Right lobe of liver (tissue), 6 donors: Measurements from ENCODE around the gene KIAA1586. TPM values are rescaled to one million over a fixed set of nuclear protein-coding genes. Genes with fewer than 3 reads are reported as not detected.
A peak's percentile ranks its signal among the peaks of the same experiment; 100 is the strongest.
"Not testable (repeated sequence)": the region's sequence is repeated elsewhere in the genome, so short reads cannot be mapped to it uniquely, and the experiment has no call there.

Experiments used
- ATAC-seq, 4 donors: fragments of 200-7000 bp; cut with Tn5 transposase; one replicate each; pipeline ENCODE4 v1.9.1; 2020; ENCODE audit warnings: mild to moderate bottlenecking in 4 of 4, moderate library complexity in 4 of 4
- DNase-seq, 3 donors: peaks; one replicate each; pipeline ENCODE4 v3.0.0-alpha.2; 2020
- H3K27ac ChIP-seq, 3 donors: fragments of 200-600 bp; one replicate each; pipeline ENCODE4 v1.8.0; 2022
- H3K27me3 ChIP-seq, 2 donors: fragments of 200-600 bp; one replicate each; pipeline ENCODE4 v1.8.0; 2022
- H3K36me3 ChIP-seq, 4 donors: fragments of 200-600 bp; sonication (generic) in 1 of 4; one replicate each; pipeline versions ENCODE4 v1.5.1 to v1.8.0; 2017 to 2022; ENCODE audit warnings: control low read depth in 1 of 4
- H3K4me1 ChIP-seq, 4 donors: fragments of 200-600 bp; sonication (generic) in 1 of 4; one replicate each; pipeline versions ENCODE4 v1.5.1 to v1.8.0; 2017 to 2022; ENCODE audit warnings: control low read depth in 1 of 4
- H3K4me3 ChIP-seq, 3 donors: fragments of 200-600 bp; one replicate each; pipeline ENCODE4 v1.8.0; 2022
- H3K9me3 ChIP-seq, 4 donors: fragments of 200-600 bp; sonication (generic) in 1 of 4; one replicate each; pipeline versions ENCODE4 v1.5.1 to v1.8.0; 2017 to 2022; ENCODE audit warnings: control low read depth in 1 of 4
- CTCF ChIP-seq, 4 donors: fragments of 200-600 bp in 3 of 4; fragments of 450-650 bp in 1 of 4; IDR thresholded peaks; one replicate each; pipeline versions ENCODE4 v1.5.1 to v1.8.0; 2016 to 2022; ENCODE audit warnings: antibody characterized with exemption in 4 of 4, mild to moderate bottlenecking in 2 of 4
- POLR2A ChIP-seq: fragments of 450-650 bp; IDR thresholded peaks from one replicate; pipeline ENCODE4 v1.6.1; 2017; ENCODE audit warnings: antibody characterized with exemption, mild to moderate bottlenecking
- WGBS: methylation state at CpG from one replicate; pipeline ENCODE4 v1.1.6; 2018; ENCODE audit warnings: low coverage, low lambda C conversion rate; ENCODE audit not compliant: insufficient coverage; ENCODE audit errors: missing lambda C conversion rate; 5-methylcytosine and 5-hydroxymethylcytosine counted together
- intact Hi-C, 2 donors: fragments of 100-400 bp; cut with DNase I; formaldehyde crosslinking; loops; one replicate each; pipeline versions ENCODE4 v1.11.2 to v1.14.1; 2022
- long read RNA-seq: library from polyadenylated mRNA; unstranded; transcript quantifications from one replicate; pipeline ENCODE4 v2.0.0, GENCODE V29; 2019
- total RNA-seq, 6 experiments: library from RNA; depleted of rRNA in 2 of 6; stranded (reverse); fragments of >200 nt in 2 of 6; fragmentation: NEBNext Ultra II Directional in 3 of 6; extraction: Animal tissue kit (Norgen Biotek cat#: 25700) in 3 of 6; gene quantifications; one replicate each; pipeline versions ENCODE4 v1.1.0 to v1.2.4, GENCODE V29; 2016 to 2023
- donor health status: DM: no; HTN: yes; CAD: no.
- donor health status: DM: no; HTN: no; CAD: no.
- donor health status: DM: no; HTN: no; CAD: no.
- donor health status: DM: no; HTN: yes; CAD: no.
- donor health status: DM: no; HTN: yes; CAD: no.

The KIAA1586 gene, protein sequence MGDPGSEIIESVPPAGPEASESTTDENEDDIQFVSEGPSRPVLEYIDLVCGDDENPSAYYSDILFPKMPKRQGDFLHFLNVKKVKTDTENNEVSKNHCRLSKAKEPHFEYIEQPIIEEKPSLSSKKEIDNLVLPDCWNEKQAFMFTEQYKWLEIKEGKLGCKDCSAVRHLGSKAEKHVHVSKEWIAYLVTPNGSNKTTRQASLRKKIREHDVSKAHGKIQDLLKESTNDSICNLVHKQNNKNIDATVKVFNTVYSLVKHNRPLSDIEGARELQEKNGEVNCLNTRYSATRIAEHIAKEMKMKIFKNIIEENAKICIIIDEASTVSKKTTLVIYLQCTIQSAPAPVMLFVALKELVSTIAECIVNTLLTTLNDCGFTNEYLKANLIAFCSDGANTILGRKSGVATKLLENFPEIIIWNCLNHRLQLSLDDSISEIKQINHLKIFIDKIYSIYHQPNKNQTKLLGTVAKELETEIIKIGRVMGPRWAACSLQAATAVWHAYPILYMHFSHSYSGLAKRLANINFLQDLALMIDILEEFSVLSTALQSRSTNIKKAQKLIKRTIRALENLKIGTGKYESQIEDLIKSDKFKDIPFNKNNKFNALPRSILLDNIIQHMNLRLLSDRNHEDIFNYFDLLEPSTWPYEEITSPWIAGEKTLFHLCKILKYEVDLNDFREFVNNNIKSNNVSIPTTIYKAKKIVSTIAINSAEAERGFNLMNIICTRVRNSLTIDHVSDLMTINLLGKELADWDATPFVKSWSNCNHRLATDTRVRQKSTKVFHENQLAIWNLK
- total RNA-seq = 1 to 10 TPM; 3.2 to 6.5 (median 4.5) TPM
- long read RNA-seq, partial matches to known transcripts = 0 of 3 reads
- long read RNA-seq, other reads (novel, unspliced or antisense) = 0 of 3 reads

DNA sequence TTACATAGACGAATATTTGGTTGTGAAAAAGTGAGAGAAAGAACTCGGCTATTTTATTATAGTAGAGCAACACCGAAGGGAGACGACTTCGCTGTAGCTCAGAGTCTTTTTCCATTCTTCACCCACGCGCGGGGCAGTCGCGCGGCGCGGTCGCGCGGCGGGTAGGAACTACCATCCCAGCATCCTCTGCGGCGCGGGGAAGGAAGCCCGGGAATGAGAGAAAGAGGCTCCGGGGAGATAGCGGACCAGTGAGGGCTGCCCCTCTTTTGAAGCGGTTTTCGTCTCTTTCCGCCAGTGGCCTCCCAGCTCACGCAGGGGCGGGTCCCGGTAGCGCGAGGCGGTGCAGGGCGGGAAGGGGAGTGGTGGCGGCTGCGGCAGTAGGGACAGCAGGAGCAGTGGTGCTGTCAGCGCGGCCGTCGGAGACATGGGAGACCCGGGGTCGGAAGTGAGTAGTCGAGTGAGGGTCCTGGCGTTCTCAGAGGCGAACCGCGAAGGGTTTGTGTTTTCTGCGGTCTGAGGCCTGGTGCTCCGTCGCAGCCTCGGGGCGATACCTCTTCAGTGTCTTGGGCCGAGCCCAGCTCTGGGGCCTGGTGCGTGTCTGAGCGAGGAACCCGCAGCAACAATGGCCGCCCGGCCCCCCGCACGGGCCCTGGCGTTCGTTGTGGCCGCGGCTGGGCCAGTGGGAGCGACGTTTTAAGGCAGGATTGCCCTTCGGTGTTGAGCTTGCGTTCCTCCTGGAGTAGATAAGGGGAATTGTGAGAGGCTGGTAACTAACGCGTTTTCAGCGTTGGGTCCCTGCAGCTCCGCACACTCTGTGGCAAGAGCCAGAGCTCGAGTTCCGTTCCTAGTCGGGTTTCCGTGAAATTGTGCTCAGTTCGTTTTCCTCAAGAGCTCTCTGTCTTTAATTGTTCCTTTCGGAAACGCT, at the start of gene KIAA1586:
Gene KIAA1586, plus strand, starts transcription at position 362 of the 925 bp plus-strand sequence. Its CDS starts 63 bp downstream, at position 425.
- H3K27me3 ChIP-seq, H3K4me1 ChIP-seq, intact Hi-C loops, H3K36me3 ChIP-seq, H3K9me3 ChIP-seq: not testable (repeated sequence)
- peak; percentile 99 to 100 (median 100) for ATAC-seq
- Histone ChIP-seq H3K27ac (peak within 1 kb of the TSS in 2 of 3 donors; percentile 36 to 40), H3K4me3 (peak within 1 kb of the TSS; percentile 47 to 61 (median 52))
- 0% methylated on average over 11 of the region's 78 CpGs for WGBS
- peak; percentile 95 to 96 (median 96) for DNase-seq
- TF ChIP-seq POLR2A = peak; percentile 91

DNA sequence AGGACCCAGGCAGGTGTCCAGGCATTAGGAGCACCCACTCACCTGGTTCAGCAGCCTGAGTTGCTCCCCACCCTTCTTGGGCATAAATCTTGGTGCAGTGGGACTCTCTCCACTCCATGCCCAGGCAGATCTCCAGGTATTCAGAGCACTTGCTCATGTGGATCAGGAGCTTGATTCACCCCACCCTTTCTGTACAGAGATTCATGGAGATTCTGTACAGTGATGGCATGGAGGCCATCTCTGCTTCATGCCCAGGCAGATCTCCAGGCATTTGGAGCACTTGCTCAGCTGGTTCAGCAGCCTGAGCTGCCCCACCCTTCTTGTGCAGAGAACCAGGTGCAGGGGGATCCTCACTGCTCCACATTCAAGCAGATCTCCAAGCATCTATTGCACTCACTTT, 47.4 kb upstream of the KIAA1586 start:
- no peaks in the 10 kb centered on the region for H3K4me1 ChIP-seq
- TF ChIP-seq CTCF (IDR thresholded peaks at IDR 0.05) (no peak), POLR2A (no peak)
- DNase-seq (no peak), ATAC-seq (no peak)
- no peak overlapping the region for H3K27ac ChIP-seq
- no peaks in the 10 kb centered on the region for H3K36me3 ChIP-seq
- no peaks in the 10 kb centered on the region for H3K27me3 ChIP-seq
- intact Hi-C loops = no loop called here
- H3K9me3 ChIP-seq = no peaks in the 10 kb centered on the region
- H3K4me3 ChIP-seq = no peak overlapping the region

DNA sequence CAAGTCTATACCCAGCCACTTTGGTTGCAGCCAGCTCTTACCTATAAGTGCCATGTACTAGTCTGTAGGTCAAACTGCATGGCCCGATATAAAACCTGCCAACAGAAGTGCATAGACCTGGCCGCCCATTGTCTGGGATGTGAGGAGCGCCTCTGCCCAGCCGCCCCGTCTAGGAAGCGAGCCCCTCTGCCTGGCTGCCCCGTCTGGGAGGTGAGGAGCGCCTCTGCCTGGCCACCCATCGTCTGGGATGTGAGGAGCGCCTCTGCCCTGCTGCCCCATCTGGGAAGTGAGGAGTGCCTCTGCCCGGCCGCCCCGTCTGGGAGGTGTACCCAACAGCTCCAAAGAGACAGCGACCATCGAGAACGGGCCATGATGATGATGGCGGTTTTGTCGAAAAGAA, 46.7 kb upstream of the KIAA1586 start:
- H3K9me3 ChIP-seq, H3K4me1 ChIP-seq, intact Hi-C loops, ATAC-seq, H3K4me3 ChIP-seq, H3K36me3 ChIP-seq, DNase-seq, H3K27me3 ChIP-seq, H3K27ac ChIP-seq: not testable (repeated sequence)
- WGBS = 88% methylated on average over 6 of the region's 18 CpGs

- ATAC-seq (no peak), DNase-seq (no peak)
- no peaks in the 10 kb centered on the region for H3K36me3 ChIP-seq
- H3K27ac ChIP-seq = no peak overlapping the region
- no peak overlapping the region for H3K4me3 ChIP-seq
- no peaks in the 10 kb centered on the region for H3K4me1 ChIP-seq
- no peaks in the 10 kb centered on the region for H3K27me3 ChIP-seq
- intact Hi-C loops = no loop called here
- no peaks in the 10 kb centered on the region for H3K9me3 ChIP-seq
- TF ChIP-seq POLR2A (no peak), CTCF (IDR thresholded peaks at IDR 0.05) (no peak)
These were observed 44.3 kb upstream of the KIAA1586 start for GRCh38 chr6:57002197-57002596.

DNA sequence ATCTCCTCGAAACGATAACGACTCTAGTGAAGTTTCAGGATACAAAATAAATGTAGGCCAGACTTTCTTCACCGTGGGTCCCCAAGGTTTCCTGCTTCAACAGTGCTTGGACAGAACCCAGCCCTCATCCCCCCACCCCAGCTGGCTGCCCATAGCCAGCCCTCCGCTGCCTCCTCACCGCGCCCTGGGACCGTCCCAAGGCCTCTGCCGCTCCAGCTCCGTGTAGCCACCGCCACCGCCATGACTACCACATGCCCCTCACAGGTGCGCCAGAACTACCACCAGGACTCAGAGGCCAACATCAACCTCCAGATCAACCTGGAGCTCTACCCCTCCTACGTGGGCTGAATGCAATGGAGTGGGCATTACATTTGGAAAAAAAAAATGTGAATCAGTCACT, 42.2 kb upstream of the KIAA1586 start:
- no peak for ATAC-seq
- Histone ChIP-seq H3K36me3 (no peaks in the 10 kb centered on the region), H3K9me3 (no peaks in the 10 kb centered on the region), H3K27me3 (no peaks in the 10 kb centered on the region), H3K27ac (no peak overlapping the region), H3K4me1 (no peaks in the 10 kb centered on the region), H3K4me3 (no peak overlapping the region)
- no peak for DNase-seq
- intact Hi-C loops = no loop called here
- WGBS = 85% methylated on average over 5 of the region's 14 CpGs
- TF ChIP-seq CTCF (IDR thresholded peaks at IDR 0.05) = no peak
- TF ChIP-seq POLR2A = no peak
